Measurements from ENCODE around the gene ZNF581. TPM values are rescaled to one million over a fixed set of nuclear protein-coding genes. Genes with fewer than 3 reads are reported as not detected.

The ZNF581 gene
- total RNA-seq, 2 donors from 2014 or later, result 6.7 to 23.8 TPM

- no peak for TF ChIP-seq CTCF (IDR thresholded peaks at IDR 0.05)
These were observed 27.7 kb upstream of the ZNF581 start for GRCh38 chr19:55615543-55616394.

GRCh38 chr19:55616395-55616875, 27.0 kb upstream of the ZNF581 start:
- no peaks in the 10 kb centered on the region for H3K9me3 ChIP-seq
- H3K4me3 ChIP-seq, result no peak overlapping the region
- no peak overlapping the region for H3K27ac ChIP-seq
- H3K27me3 ChIP-seq (replicated peaks; ENCODE audit: insufficient read depth), result no peaks in the 10 kb centered on the region
- TF ChIP-seq CTCF (IDR thresholded peaks at IDR 0.05), result no peak
- peaks cover 32% of the 10 kb centered on the region for H3K36me3 ChIP-seq
- ATAC-seq (ENCODE audit: insufficient number of reproducible peaks, low FRiP score, low read depth), result no peak
- no peaks in the 10 kb centered on the region for H3K4me1 ChIP-seq (ENCODE audit: control insufficient read depth in 1 of 2, low read depth in 2 of 2)
- no peak for DNase-seq (ENCODE audit: low spot score)

More at GRCh38 chr19:55615543-55616394, 27.7 kb upstream of the ZNF581 start:
- ATAC-seq (ENCODE audit: insufficient number of reproducible peaks, low FRiP score, low read depth) (no peak), DNase-seq (ENCODE audit: low spot score) (no peak)
- H3K4me3 ChIP-seq, result no peak overlapping the region
- H3K27me3 ChIP-seq (replicated peaks; ENCODE audit: insufficient read depth), result no peaks in the 10 kb centered on the region
- H3K9me3 ChIP-seq, result no peaks in the 10 kb centered on the region
- no peak overlapping the region for H3K27ac ChIP-seq
- H3K36me3 ChIP-seq, result peaks cover 32% of the 10 kb centered on the region
- H3K4me1 ChIP-seq (ENCODE audit: control insufficient read depth in 1 of 2, low read depth in 2 of 2), result no peaks in the 10 kb centered on the region

- Histone ChIP-seq H3K27ac (no peak overlapping the region), H3K9me3 (no peaks in the 10 kb centered on the region), H3K4me3 (no peak overlapping the region), H3K4me1 (ENCODE audit: control insufficient read depth in 1 of 2, low read depth in 2 of 2) (no peaks in the 10 kb centered on the region), H3K36me3 (peaks cover 32% of the 10 kb centered on the region), H3K27me3 (replicated peaks; ENCODE audit: insufficient read depth) (no peaks in the 10 kb centered on the region)
- TF ChIP-seq CTCF (IDR thresholded peaks at IDR 0.05), result no peak
- DNase-seq (ENCODE audit: low spot score), result no peak
- no peak for ATAC-seq (ENCODE audit: insufficient number of reproducible peaks, low FRiP score, low read depth)
These were observed 26.0 kb upstream of the ZNF581 start for GRCh38 chr19:55617426-55617825.

- DNase-seq (ENCODE audit: low spot score), result no peak
- no peak overlapping the region for H3K27ac ChIP-seq
- TF ChIP-seq CTCF (IDR thresholded peaks at IDR 0.05), result no peak
These were observed 25.0 kb upstream of the ZNF581 start for GRCh38 chr19:55618426-55618825.

GRCh38 chr19:55619286-55619685, 24.2 kb upstream of the ZNF581 start:
- DNase-seq (ENCODE audit: low spot score), result no peak

More at GRCh38 chr19:55618426-55618825, 25.0 kb upstream of the ZNF581 start:
- ATAC-seq (ENCODE audit: insufficient number of reproducible peaks, low FRiP score, low read depth), result no peak
- H3K4me1 ChIP-seq (ENCODE audit: control insufficient read depth in 1 of 2, low read depth in 2 of 2), result no peaks in the 10 kb centered on the region
- no peaks in the 10 kb centered on the region for H3K9me3 ChIP-seq
- peaks cover 32% of the 10 kb centered on the region for H3K36me3 ChIP-seq
- H3K4me3 ChIP-seq, result no peak overlapping the region
- H3K27me3 ChIP-seq (replicated peaks; ENCODE audit: insufficient read depth), result no peaks in the 10 kb centered on the region

More at GRCh38 chr19:55619286-55619685, 24.2 kb upstream of the ZNF581 start:
- Histone ChIP-seq H3K4me3 (no peak overlapping the region), H3K27ac (no peak overlapping the region), H3K36me3 (peaks cover 28% of the 10 kb centered on the region), H3K27me3 (replicated peaks; ENCODE audit: insufficient read depth) (no peaks in the 10 kb centered on the region), H3K9me3 (no peaks in the 10 kb centered on the region), H3K4me1 (ENCODE audit: control insufficient read depth in 1 of 2, low read depth in 2 of 2) (no peaks in the 10 kb centered on the region)
- no peak for TF ChIP-seq CTCF (IDR thresholded peaks at IDR 0.05)
- ATAC-seq (ENCODE audit: insufficient number of reproducible peaks, low FRiP score, low read depth), result no peak

Data from thoracic aorta (tissue), 2 donors.